GM21515 (cell line): Measurements from ENCODE around the gene PIK3CG.

Experiments
- ATAC-seq: cut with Tn5 transposase; IDR thresholded peaks from one replicate; pipeline ENCODE4 v1.9.1; 2021; ENCODE audit not compliant: unreplicated experiment

PIK3CG gene

GRCh38 chr7:106858618-106859532 is 6.2 kb upstream of the PIK3CG start:
- no peak for ATAC-seq

GRCh38 chr7:106862317-106863089 is 2.6 kb upstream of the PIK3CG start:
- no peak for ATAC-seq

- no peak for ATAC-seq
Observed at GRCh38 chr7:106863274-106863997, 1.6 kb upstream of the PIK3CG start.

GRCh38 chr7:106864298-106865081 is 592 bp upstream of the PIK3CG start:
- peak; percentile 47 for ATAC-seq

- peak; percentile 36 for ATAC-seq
Observed at GRCh38 chr7:106866298-106867281, 1.5 kb downstream of the PIK3CG start.

GRCh38 chr7:106867641-106868351 is 2.7 kb downstream of the PIK3CG start:
- ATAC-seq, result no peak

GRCh38 chr7:106868364-106868763 is 3.3 kb downstream of the PIK3CG start:
- no peak for ATAC-seq

- ATAC-seq, result no peak
Observed at GRCh38 chr7:106869954-106870353, 4.9 kb downstream of the PIK3CG start.

GRCh38 chr7:106870528-106870927 is 5.4 kb downstream of the PIK3CG start:
- ATAC-seq, result no peak

GRCh38 chr7:106870983-106871410 is 5.9 kb downstream of the PIK3CG start:
- ATAC-seq, result peak; percentile 94

GRCh38 chr7:106871793-106872571 is 6.9 kb downstream of the PIK3CG start:
- no peak for ATAC-seq

- ATAC-seq, result no peak
Observed at GRCh38 chr7:106872763-106873162, 7.7 kb downstream of the PIK3CG start.

GRCh38 chr7:106874076-106874475 is 9.0 kb downstream of the PIK3CG start:
- ATAC-seq, result no peak

GRCh38 chr7:106875508-106875907 is 10.4 kb downstream of the PIK3CG start:
- no peak for ATAC-seq

GRCh38 chr7:106878748-106879439 is 13.8 kb downstream of the PIK3CG start:
- no peak for ATAC-seq

- ATAC-seq, result no peak
Observed at GRCh38 chr7:106881984-106882383, 16.9 kb downstream of the PIK3CG start.

GRCh38 chr7:106883456-106884026 is 18.5 kb downstream of the PIK3CG start:
- ATAC-seq, result no peak
